Epithelial cell of proximal tubule (primary cell): Measurements from ENCODE around the gene ZNF668. TPM values are rescaled to one million over a fixed set of nuclear protein-coding genes. Genes with fewer than 3 reads are reported as not detected.

Experiments used
- DNase-seq: peaks from one replicate; pipeline ENCODE4 v3.0.0-alpha.2; 2011; ENCODE audit warnings: low read depth
- H3K4me3 ChIP-seq: 2 replicates; pipeline ENCODE4 v1.5.1; 2011; ENCODE audit warnings: low read depth, mild to moderate bottlenecking, low read length
- total RNA-seq: library from RNA; depleted of rRNA; stranded (reverse); fragments of >200 nt; gene quantifications from 2 replicates; pipeline ENCODE4 v1.2.3, GENCODE V29; 2015
- TF ChIP-seq, protein P1 (sequence below): conservative IDR thresholded peaks from 2 replicates; pipeline ENCODE4 v1.5.1; 2012; ENCODE audit warnings: low read depth, mild to moderate bottlenecking, low read length

Gene ZNF668
- total RNA-seq, 1 donor from 2014 or later: 11.1 TPM

DNA sequence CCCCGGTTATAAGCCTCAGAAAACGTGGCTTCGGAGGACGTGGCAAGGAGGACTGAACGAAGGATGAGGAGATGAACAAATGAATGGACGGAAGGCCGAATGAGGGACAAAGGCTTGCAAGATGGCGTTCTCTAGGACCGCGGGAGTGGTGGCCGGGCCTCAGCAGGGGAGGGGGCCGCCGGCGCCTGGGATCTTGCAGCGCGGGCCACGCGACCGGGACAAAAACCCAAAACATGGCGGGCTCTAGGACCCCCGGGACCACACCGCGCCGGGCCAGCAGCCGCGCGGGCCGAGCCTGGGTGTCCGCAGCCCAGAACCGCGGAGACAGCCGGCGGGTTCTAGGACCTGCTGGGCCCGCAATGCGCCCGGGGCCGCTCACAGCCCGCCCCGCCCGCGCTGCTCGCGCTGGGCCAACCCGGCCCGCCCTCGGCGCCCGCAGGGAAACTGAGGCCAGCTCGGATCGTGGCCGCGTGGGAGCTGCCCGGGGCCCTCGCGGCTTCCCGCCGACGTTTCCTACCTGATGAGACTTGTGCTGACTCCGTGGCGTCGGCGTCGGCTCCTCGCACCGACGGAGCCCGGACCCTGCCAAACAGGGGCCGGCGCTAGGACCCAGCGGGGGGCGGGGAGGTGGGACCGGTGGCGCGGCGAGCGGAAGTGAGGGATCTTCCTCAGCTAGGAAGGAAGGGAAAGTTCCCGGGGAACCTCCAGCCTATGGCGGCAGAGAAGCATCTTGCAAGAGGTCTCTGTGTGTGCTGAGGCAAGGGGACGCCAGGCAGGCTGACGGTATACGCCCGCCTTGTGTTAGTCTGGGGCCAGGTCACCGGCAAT lies 684 bp downstream of the ZNF668 start:
- DNase-seq: no peak
- TF ChIP-seq, protein P1, sequence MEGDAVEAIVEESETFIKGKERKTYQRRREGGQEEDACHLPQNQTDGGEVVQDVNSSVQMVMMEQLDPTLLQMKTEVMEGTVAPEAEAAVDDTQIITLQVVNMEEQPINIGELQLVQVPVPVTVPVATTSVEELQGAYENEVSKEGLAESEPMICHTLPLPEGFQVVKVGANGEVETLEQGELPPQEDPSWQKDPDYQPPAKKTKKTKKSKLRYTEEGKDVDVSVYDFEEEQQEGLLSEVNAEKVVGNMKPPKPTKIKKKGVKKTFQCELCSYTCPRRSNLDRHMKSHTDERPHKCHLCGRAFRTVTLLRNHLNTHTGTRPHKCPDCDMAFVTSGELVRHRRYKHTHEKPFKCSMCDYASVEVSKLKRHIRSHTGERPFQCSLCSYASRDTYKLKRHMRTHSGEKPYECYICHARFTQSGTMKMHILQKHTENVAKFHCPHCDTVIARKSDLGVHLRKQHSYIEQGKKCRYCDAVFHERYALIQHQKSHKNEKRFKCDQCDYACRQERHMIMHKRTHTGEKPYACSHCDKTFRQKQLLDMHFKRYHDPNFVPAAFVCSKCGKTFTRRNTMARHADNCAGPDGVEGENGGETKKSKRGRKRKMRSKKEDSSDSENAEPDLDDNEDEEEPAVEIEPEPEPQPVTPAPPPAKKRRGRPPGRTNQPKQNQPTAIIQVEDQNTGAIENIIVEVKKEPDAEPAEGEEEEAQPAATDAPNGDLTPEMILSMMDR: no peak

DNA sequence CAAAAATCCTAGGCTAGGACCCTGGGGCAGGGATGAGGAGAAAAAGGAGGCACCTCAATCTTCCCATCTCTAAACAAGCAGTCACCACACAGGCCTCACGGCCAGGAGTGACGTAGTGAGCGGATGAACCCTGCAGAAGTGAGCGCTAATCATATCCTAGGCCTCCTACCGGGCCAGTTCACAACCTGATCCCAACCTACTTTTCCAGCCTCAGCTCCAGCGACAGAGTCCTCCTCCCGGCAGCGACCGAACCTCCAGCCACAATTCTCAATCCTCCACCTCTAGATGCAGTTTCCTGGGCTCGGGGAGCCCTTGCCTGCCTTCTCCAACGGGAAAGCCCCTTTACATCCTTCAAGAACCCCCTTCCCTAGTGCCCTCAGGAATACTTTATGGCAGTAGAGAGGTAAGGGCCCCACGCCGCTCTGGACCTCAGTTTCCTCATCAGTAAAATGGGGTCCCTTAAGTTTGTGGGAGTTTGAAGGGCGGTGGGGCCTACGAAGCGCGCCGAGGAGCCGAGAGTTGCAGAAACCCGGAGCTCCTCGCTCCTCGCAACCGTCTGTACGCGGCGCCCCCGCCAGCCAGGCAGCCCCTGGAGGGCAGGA lies 1.4 kb downstream of the ZNF668 start:
- H3K4me3 ChIP-seq: peak overlapping the region; percentile 81
- no peak for DNase-seq
- TF ChIP-seq, protein P1: peak; percentile 2

More for the DNA sequence above, 684 bp downstream of the ZNF668 start:
- H3K4me3 ChIP-seq: peak overlapping the region; percentile 81

DNA sequence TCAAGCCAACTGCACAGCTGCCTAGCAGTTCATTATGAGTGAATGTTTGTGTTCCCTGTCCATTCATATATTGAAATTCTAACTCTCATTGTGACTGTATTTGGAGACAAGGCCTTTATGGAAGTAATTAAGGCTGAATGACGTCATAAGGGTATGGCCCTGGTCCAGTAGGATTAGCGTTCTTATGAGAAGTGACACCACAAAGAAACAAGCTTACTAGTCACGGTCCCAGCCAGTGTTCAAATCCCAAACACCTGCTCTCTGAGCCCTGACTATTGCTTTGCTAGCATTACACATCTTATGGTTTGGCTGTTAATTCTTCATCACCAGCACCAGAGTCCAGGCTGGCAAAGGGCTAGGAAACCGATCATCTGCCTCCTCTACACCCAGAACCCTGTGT lies 2.2 kb downstream of the ZNF668 start:
- no peak for DNase-seq
- H3K4me3 ChIP-seq: peak overlapping the region; percentile 81
- TF ChIP-seq, protein P1: no peak

DNA sequence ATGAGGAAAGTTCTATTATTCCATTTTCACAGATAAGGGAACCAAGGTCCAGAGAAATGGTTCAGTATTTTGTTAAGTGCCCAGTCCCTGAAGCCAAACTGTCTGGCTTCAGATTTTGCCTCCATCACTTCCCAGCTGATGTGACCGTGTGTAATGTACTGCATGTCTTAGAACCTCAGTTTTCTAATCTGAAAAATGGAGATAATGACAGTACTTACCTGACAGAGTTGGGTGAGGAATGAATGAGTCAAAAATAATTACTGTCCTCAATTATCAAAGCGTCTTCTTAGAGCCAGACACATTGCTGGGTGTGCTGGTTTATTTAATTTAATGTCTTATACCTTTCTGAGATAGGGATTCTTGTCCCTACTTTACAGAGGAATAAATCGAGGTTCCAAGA lies 6.7 kb downstream of the ZNF668 start:
- TF ChIP-seq, protein P1: no peak
- DNase-seq: no peak
- no peak overlapping the region for H3K4me3 ChIP-seq

DNA sequence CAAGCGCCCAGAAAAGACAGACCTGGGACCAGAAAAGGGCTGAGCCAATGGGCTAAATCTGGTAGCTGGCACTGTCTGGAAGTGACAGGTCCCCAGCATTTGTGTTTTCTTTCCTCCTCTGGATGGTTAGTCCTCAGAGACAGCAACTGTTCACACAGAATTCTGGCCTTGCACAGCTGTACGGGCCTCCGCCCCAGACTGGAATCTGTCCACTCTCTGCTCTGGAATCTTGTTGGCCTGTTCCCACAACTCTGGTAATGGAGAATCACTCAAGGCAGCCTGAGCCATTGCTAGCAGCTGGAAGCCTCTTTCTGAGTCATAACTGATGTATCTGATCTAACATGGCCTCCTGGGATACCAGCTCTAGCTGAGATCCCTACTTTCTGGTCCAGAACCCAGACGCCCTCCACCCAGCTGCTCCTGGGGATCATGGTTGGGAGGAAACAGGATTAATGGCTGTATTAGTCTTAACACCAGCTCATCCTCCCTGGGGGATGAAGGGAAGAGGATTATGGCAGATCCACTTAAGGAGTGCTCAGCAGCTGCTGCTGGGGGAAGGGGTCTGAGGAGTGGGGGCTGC lies 9.1 kb downstream of the ZNF668 start:
- no peak overlapping the region for H3K4me3 ChIP-seq
- no peak for DNase-seq
- TF ChIP-seq, protein P1: no peak

DNA sequence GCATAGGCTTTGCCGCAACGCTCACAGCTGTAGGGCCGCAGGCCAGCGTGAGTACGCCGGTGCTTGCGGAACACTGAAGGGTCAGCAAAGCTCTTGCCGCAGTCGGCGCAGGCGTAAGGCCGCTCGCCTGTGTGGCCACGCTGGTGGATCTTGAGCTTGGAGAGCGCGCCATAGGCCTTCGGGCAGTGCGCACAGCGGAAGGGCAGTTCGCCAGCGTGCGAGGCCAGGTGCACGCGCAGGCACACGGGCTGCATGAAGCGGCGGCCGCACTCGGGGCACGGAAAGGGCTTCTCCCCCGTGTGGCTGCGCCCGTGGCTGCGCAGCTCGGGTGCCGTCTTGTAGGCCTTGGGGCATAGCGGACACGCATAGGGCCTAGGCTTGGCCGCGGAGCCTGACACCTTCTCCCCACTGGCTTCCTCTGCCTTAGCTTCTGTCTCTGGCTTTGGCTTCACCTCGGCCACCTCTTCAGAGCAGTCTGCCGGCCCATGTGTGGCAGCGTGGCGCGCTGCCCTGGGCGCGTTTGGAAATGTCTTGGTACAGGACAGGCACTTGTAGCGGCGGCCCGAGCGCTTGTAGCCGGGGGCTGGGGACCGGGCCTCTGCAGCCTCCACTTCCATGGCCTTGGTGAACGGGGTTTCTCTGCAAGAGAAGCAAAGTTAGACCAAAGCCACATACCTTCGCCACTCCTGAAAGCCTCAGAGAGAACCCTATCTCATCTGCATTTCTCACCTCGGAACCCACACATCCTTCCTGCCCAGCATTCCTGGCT lies 10.0 kb downstream of the ZNF668 start:
- no peak for DNase-seq
- TF ChIP-seq, protein P1: no peak
- no peak overlapping the region for H3K4me3 ChIP-seq
